PC-3 (cell line): ENCODE results near the gene AHCYL2.

Source experiments
- EZH2 ChIP-seq: fragments of 300-600 bp; sonication (generic); IDR thresholded peaks from one replicate; pipeline ENCODE4 v1.6.1; 2017; ENCODE audit warnings: antibody characterized with exemption, mild to moderate bottlenecking, low read length; ENCODE audit not compliant: unreplicated experiment
- EZH2phosphoT487 ChIP-seq: fragments of 300-600 bp; sonication (generic); IDR thresholded peaks from 2 replicates; pipeline ENCODE4 v1.6.1; 2018; ENCODE audit warnings: mild to moderate bottlenecking, antibody characterized with exemption, low read length, borderline replicate concordance
- TF ChIP-seq, protein P1 (sequence below): fragments of 300-600 bp; sonication (generic); conservative IDR thresholded peaks from 2 replicates; pipeline ENCODE4 v1.5.1; 2017; ENCODE audit warnings: antibody characterized with exemption, low read depth, mild to moderate bottlenecking, low read length

DNA sequence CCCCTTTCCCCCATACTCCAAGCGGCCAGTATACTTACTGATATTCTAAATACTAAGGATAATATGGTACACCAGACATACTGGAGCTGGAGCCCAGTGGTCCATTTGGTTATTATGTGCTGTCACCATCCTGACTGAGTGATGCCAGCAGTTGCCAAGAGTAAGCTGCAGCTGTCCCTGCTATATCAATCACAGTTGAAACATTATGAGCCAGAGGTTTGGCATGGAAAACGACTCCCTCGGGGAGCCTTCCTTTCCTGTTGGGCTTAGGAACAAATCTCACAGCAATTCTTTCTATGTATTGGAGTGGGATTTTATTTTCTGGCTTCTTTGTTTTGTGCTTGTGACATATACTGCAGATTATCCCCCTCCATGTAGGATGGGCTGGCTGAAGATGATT lies 242.0 kb downstream of the AHCYL2 start:
- TF ChIP-seq EZH2phosphoT487 (no peak), EZH2 (no peak)
- TF ChIP-seq, protein P1, sequence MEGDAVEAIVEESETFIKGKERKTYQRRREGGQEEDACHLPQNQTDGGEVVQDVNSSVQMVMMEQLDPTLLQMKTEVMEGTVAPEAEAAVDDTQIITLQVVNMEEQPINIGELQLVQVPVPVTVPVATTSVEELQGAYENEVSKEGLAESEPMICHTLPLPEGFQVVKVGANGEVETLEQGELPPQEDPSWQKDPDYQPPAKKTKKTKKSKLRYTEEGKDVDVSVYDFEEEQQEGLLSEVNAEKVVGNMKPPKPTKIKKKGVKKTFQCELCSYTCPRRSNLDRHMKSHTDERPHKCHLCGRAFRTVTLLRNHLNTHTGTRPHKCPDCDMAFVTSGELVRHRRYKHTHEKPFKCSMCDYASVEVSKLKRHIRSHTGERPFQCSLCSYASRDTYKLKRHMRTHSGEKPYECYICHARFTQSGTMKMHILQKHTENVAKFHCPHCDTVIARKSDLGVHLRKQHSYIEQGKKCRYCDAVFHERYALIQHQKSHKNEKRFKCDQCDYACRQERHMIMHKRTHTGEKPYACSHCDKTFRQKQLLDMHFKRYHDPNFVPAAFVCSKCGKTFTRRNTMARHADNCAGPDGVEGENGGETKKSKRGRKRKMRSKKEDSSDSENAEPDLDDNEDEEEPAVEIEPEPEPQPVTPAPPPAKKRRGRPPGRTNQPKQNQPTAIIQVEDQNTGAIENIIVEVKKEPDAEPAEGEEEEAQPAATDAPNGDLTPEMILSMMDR: no peak
